Lower lobe of right lung (tissue), 2 donors: ENCODE results near the gene PADI3. TPM values are rescaled to one million over a fixed set of nuclear protein-coding genes. Genes with fewer than 3 reads are reported as not detected.

Experiments
- ATAC-seq, 2 donors: fragments of 200-7000 bp; cut with Tn5 transposase; one replicate each; pipeline ENCODE4 v1.9.1; 2020 to 2022; ENCODE audit warnings: mild to moderate bottlenecking in 2 of 2, moderate library complexity in 2 of 2
- DNase-seq: peaks from one replicate; pipeline ENCODE4 v3.0.0-alpha.2; 2020
- H3K27ac ChIP-seq: fragments of 200-600 bp; one replicate; pipeline ENCODE4 v1.8.0; 2022
- H3K27me3 ChIP-seq: fragments of 200-600 bp; one replicate; pipeline ENCODE4 v1.8.0; 2022; ENCODE audit warnings: low read depth
- H3K36me3 ChIP-seq: fragments of 200-600 bp; one replicate; pipeline ENCODE4 v1.8.0; 2022; ENCODE audit warnings: mild to moderate bottlenecking
- H3K4me1 ChIP-seq: fragments of 200-600 bp; one replicate; pipeline ENCODE4 v1.8.0; 2022
- H3K4me3 ChIP-seq: fragments of 200-600 bp; one replicate; pipeline ENCODE4 v1.8.0; 2022; ENCODE audit warnings: mild to moderate bottlenecking
- H3K9me3 ChIP-seq: fragments of 200-600 bp; one replicate; pipeline ENCODE4 v1.8.0; 2022
- CTCF ChIP-seq: fragments of 200-600 bp; IDR thresholded peaks from one replicate; pipeline ENCODE4 v1.8.0; 2022; ENCODE audit warnings: antibody characterized with exemption, mild to moderate bottlenecking
- intact Hi-C: fragments of 100-400 bp; cut with DNase I; formaldehyde crosslinking; loops from one replicate; pipeline ENCODE4 v1.11.0; 2022
- total RNA-seq: library from RNA; stranded (reverse); fragmentation: NEBNext Ultra II Directional; extraction: Animal tissue kit (Norgen Biotek cat#: 25700); gene quantifications from one replicate; pipeline ENCODE4 v1.2.1, GENCODE V29; 2021
- donor health status: DM: no; HTN: yes; CAD: no; lungs with severe emphysema.

The PADI3 gene
- total RNA-seq, 1 donor from 2014 or later, result not detected

GRCh38 chr1:17278996-17279830, 30.3 kb downstream of the PADI3 start:
- ATAC-seq (no peak), DNase-seq (no peak)
- Histone ChIP-seq H3K27ac (no peak overlapping the region), H3K9me3 (no peaks in the 10 kb centered on the region), H3K4me1 (no peaks in the 10 kb centered on the region), H3K27me3 (peaks cover 24% of the 10 kb centered on the region), H3K4me3 (no peak overlapping the region), H3K36me3 (no peaks in the 10 kb centered on the region)
- intact Hi-C loops, result no loop called here
- no peak for TF ChIP-seq CTCF

GRCh38 chr1:17280436-17280835, 31.5 kb downstream of the PADI3 start:
- no peak for TF ChIP-seq CTCF
- intact Hi-C loops, result no loop called here
- Histone ChIP-seq H3K4me3 (no peak overlapping the region), H3K4me1 (no peaks in the 10 kb centered on the region), H3K36me3 (no peaks in the 10 kb centered on the region), H3K9me3 (no peaks in the 10 kb centered on the region), H3K27ac (no peak overlapping the region), H3K27me3 (peaks cover 31% of the 10 kb centered on the region)
- DNase-seq (no peak), ATAC-seq (no peak)

- H3K36me3 ChIP-seq, result no peaks in the 10 kb centered on the region
- H3K27ac ChIP-seq, result no peak overlapping the region
- DNase-seq (no peak), ATAC-seq (no peak)
- intact Hi-C loops, result no loop called here
- H3K9me3 ChIP-seq, result no peaks in the 10 kb centered on the region
- H3K27me3 ChIP-seq, result peaks cover 29% of the 10 kb centered on the region
- H3K4me1 ChIP-seq, result no peaks in the 10 kb centered on the region
- TF ChIP-seq CTCF, result no peak
- no peak overlapping the region for H3K4me3 ChIP-seq
These were observed 32.0 kb downstream of the PADI3 start for GRCh38 chr1:17280894-17281293.

GRCh38 chr1:17281775-17282181, 32.9 kb downstream of the PADI3 start:
- no peaks in the 10 kb centered on the region for H3K36me3 ChIP-seq
- no peak overlapping the region for H3K4me3 ChIP-seq
- DNase-seq, result no peak
- no peak overlapping the region for H3K27ac ChIP-seq
- ATAC-seq, result peak; percentile 48 to 62
- no peaks in the 10 kb centered on the region for H3K4me1 ChIP-seq
- no peak for TF ChIP-seq CTCF
- intact Hi-C loops, result no loop called here
- no peaks in the 10 kb centered on the region for H3K9me3 ChIP-seq
- peaks cover 20% of the 10 kb centered on the region for H3K27me3 ChIP-seq

GRCh38 chr1:17282836-17283235, 33.9 kb downstream of the PADI3 start:
- no peak overlapping the region for H3K27ac ChIP-seq
- no peak for TF ChIP-seq CTCF
- ATAC-seq, result no peak
- H3K27me3 ChIP-seq, result peaks cover 19% of the 10 kb centered on the region
- DNase-seq, result no peak
- intact Hi-C loops, result no loop called here
- H3K36me3 ChIP-seq, result no peaks in the 10 kb centered on the region
- H3K4me1 ChIP-seq, result no peaks in the 10 kb centered on the region
- H3K9me3 ChIP-seq, result no peaks in the 10 kb centered on the region
- H3K4me3 ChIP-seq, result no peak overlapping the region
